ENCODE measurements around the gene COL6A6. TPM values are rescaled to one million over a fixed set of nuclear protein-coding genes. Genes with fewer than 3 reads are reported as not detected.

Gene COL6A6
- total and polyA plus RNA-seq, 11 donors: 0.26 to 4.5 (median 1.00) TPM

DNA sequence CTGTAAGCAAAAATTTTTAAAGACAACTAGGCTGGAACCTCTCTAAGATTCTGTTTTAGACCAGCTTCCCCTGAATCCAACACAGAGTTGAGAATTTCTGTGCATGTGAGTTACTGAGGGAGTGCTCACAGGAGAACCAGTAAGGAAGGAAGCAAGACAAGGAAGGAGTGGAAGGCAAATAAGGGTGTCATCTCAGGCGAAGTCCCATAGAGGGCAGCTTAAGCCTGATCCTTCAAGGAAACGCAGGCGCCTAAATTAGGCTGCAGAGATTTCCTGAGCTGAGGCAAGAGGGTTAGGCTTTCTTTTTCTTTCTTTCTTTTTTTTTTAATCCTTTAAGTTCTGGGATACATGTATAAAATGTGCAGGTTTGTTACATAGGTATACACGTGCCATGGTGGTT lies 36.2 kb upstream of the COL6A6 start:
- Histone ChIP-seq H3K4me1 (no peaks in the 10 kb centered on the region), H3K27ac (no peak overlapping the region), H3K36me3 (no peaks in the 10 kb centered on the region), H3K9me3 (peaks cover 0 to 7% (median 0%) of the 10 kb centered on the region in 12 donors), H3K27me3 (no peaks in the 10 kb centered on the region), H3K4me3 (no peak overlapping the region)
- ATAC-seq: peak in 3 of 4 donors; percentile 50 to 76 (median 57)
- 17 to 21% (median 18%) methylated on average over 4 of the region's 4 CpGs for WGBS, 4 donors
- TF ChIP-seq POLR2A (IDR thresholded peaks at IDR 0.05): no peak
- TF ChIP-seq, protein P1, sequence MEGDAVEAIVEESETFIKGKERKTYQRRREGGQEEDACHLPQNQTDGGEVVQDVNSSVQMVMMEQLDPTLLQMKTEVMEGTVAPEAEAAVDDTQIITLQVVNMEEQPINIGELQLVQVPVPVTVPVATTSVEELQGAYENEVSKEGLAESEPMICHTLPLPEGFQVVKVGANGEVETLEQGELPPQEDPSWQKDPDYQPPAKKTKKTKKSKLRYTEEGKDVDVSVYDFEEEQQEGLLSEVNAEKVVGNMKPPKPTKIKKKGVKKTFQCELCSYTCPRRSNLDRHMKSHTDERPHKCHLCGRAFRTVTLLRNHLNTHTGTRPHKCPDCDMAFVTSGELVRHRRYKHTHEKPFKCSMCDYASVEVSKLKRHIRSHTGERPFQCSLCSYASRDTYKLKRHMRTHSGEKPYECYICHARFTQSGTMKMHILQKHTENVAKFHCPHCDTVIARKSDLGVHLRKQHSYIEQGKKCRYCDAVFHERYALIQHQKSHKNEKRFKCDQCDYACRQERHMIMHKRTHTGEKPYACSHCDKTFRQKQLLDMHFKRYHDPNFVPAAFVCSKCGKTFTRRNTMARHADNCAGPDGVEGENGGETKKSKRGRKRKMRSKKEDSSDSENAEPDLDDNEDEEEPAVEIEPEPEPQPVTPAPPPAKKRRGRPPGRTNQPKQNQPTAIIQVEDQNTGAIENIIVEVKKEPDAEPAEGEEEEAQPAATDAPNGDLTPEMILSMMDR (IDR thresholded peaks at IDR 0.05): peak in 8 of 12 donors; percentile 24 to 49 (median 36)
- DNase-seq: peak in 3 of 5 donors; percentile 19 to 33 (median 21)
- intact Hi-C loops (cut with DNase I): no loop called here

GRCh38 chr3:130488288-130488687 lies 28.7 kb upstream of the COL6A6 start:
- Histone ChIP-seq H3K4me1 (peaks cover 0 to 6% (median 0%) of the 10 kb centered on the region in 12 donors), H3K36me3 (no peaks in the 10 kb centered on the region), H3K4me3 (no peak overlapping the region), H3K9me3 (no peaks in the 10 kb centered on the region), H3K27ac (no peak overlapping the region), H3K27me3 (no peaks in the 10 kb centered on the region)
- TF ChIP-seq, protein P1 (IDR thresholded peaks at IDR 0.05): no peak
- TF ChIP-seq POLR2A (IDR thresholded peaks at IDR 0.05): no peak
- intact Hi-C loops (cut with DNase I): no loop called here
- WGBS, 4 donors: 60 to 77% (median 75%) methylated on average over 1 of the region's 1 CpG
- DNase-seq: no peak
- ATAC-seq: no peak

DNA sequence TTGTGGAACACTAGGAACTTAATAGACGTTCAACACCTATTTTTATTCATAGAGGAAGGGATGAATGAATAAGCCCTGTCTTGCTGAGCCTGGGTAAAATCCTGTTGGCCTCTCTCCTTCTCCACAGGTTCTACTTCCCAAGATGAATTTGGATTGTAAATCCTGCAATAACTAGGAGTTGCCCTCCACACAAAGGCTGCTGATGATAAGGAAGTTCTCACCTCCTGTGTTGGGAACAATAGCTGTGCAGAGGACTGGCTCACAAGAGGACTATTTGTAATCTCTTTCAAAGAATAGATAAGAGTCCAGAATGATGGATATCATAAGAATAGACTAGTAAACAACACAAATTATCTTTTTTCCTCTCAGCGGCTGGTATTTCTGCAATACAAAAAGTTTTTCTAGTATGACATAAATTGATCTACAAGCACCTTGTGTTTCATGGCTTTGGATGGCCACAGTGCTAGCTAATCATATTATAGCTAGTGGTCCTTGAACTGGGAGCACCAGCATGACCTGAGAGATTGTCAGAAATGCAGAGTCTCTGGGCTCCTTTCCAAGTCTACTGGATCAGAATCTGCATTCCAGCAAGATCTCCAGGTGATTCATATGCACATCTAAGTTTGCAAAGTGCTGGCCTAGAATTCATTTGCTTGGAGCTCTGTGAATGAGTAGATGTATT lies 28.1 kb upstream of the COL6A6 start:
- Histone ChIP-seq H3K4me1 (peaks cover 0 to 6% (median 0%) of the 10 kb centered on the region in 12 donors), H3K36me3 (no peaks in the 10 kb centered on the region), H3K27me3 (no peaks in the 10 kb centered on the region), H3K27ac (no peak overlapping the region), H3K4me3 (no peak overlapping the region), H3K9me3 (no peaks in the 10 kb centered on the region)
- intact Hi-C loops (cut with DNase I): no loop called here
- TF ChIP-seq, protein P1 (IDR thresholded peaks at IDR 0.05): no peak
- TF ChIP-seq POLR2A (IDR thresholded peaks at IDR 0.05): no peak
- 56 to 77% (median 66%) methylated on average over 2 of the region's 2 CpGs for WGBS, 4 donors
- no peak for DNase-seq
- no peak for ATAC-seq

DNA sequence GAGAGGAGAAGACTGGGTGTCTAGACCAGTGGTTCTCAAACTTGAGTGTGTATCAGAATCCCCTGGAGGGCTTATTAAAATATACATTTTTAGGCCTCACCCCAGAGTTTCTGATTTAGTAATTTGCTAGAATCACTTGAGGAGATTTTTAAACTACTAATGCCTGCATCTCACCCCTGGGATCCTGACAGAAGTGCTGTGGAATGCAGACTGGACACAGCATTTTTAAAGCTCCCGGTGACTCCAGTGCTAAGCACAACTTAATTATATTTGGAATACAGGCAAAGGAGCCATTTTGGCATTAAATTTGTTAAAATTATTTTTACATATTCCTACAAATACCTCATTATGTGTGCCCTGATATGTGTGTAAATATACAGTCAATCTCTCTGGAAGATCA lies 26.7 kb upstream of the COL6A6 start:
- intact Hi-C loops (cut with DNase I): no loop called here
- no peak for ATAC-seq
- TF ChIP-seq, protein P1 (IDR thresholded peaks at IDR 0.05): no peak
- TF ChIP-seq POLR2A (IDR thresholded peaks at IDR 0.05): no peak

More for the DNA sequence above, 26.7 kb upstream of the COL6A6 start:
- no peaks in the 10 kb centered on the region for H3K36me3 ChIP-seq
- no peak for DNase-seq
- H3K4me3 ChIP-seq: no peak overlapping the region
- H3K4me1 ChIP-seq: peaks cover 0 to 6% (median 0%) of the 10 kb centered on the region in 12 donors
- H3K27ac ChIP-seq: no peak overlapping the region
- no peaks in the 10 kb centered on the region for H3K9me3 ChIP-seq
- no peaks in the 10 kb centered on the region for H3K27me3 ChIP-seq
- WGBS, 4 donors: 50 to 74% (median 62%) methylated on average over 1 of the region's 1 CpG
